Stomach (tissue), 4 donors: ENCODE measurements around the gene FPR3.

Experiments
- EP300 ChIP-seq: sonication (generic); formaldehyde crosslinking; IDR thresholded peaks from one replicate; pipeline ENCODE4 v1.6.1; 2017; ENCODE audit warnings: antibody characterized with exemption
- TF ChIP-seq, protein P1 (sequence below), 7 experiments: fragments of 450-650 bp in 4 of 7; fragments of 200-600 bp in 3 of 7; sonication (generic) in 3 of 7; IDR thresholded peaks; one replicate each; pipeline ENCODE4 v1.5.1; 2016 to 2019; ENCODE audit warnings: antibody characterized with exemption in 7 of 7, control low read depth in 2 of 7, mild to moderate bottlenecking in 1 of 7

DNA sequence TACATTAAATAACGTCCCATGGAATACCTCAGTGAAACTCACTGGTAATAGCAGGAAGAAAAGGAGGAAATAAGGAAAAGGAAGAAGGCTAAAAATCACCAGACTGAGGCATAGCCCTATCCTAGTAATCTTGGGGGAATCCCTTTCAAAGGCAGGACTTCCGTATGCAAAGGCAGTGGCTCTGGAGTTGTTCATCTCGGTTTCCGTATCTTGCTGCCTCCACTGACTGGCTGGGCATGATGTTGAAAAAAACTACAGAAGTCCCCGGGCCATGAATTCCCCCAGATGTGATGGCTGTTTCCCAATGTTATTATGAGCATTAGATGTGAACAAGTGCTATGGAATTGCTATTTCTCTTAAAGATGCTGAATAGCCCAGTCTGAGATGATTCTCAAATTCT lies 28.5 kb upstream of the FPR3 start:
- TF ChIP-seq, protein P1, sequence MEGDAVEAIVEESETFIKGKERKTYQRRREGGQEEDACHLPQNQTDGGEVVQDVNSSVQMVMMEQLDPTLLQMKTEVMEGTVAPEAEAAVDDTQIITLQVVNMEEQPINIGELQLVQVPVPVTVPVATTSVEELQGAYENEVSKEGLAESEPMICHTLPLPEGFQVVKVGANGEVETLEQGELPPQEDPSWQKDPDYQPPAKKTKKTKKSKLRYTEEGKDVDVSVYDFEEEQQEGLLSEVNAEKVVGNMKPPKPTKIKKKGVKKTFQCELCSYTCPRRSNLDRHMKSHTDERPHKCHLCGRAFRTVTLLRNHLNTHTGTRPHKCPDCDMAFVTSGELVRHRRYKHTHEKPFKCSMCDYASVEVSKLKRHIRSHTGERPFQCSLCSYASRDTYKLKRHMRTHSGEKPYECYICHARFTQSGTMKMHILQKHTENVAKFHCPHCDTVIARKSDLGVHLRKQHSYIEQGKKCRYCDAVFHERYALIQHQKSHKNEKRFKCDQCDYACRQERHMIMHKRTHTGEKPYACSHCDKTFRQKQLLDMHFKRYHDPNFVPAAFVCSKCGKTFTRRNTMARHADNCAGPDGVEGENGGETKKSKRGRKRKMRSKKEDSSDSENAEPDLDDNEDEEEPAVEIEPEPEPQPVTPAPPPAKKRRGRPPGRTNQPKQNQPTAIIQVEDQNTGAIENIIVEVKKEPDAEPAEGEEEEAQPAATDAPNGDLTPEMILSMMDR (IDR thresholded peaks at IDR 0.05) = no peak
- no peak for TF ChIP-seq EP300
